DOHH2 (cell line): ENCODE measurements around the gene ZFPM1.

Source experiments
- H3F3A ChIP-seq: fragments of 200-600 bp; sonication (generic), shearing (Covaris generic); 2 replicates; pipeline ENCODE4 v1.6.0; 2016; ENCODE audit warnings: antibody characterized with exemption, mild to moderate bottlenecking; ENCODE audit not compliant: control insufficient read depth, insufficient read depth
- H3K27ac ChIP-seq: fragments of 200-600 bp; sonication (generic); 2 replicates; pipeline ENCODE4 v1.5.1; 2014; ENCODE audit warnings: low read depth, mild to moderate bottlenecking, low read length, moderate library complexity
- H3K27me3 ChIP-seq: fragments of 200-600 bp; sonication (generic); 2 replicates; pipeline ENCODE4 v1.6.1; 2014; ENCODE audit warnings: mild to moderate bottlenecking, low read length, mixed read lengths; ENCODE audit not compliant: control insufficient read depth
- H3K36me3 ChIP-seq: fragments of 200-600 bp; sonication (generic); 2 replicates; pipeline ENCODE4 v1.6.1; 2014; ENCODE audit warnings: mild to moderate bottlenecking, low read length, moderate library complexity, mixed read lengths; ENCODE audit not compliant: control insufficient read depth
- H3K4me1 ChIP-seq: fragments of 200-600 bp; sonication (generic); 2 replicates; pipeline ENCODE4 v1.6.1; 2014; ENCODE audit warnings: mild to moderate bottlenecking, low read length, mixed read lengths; ENCODE audit not compliant: control insufficient read depth
- H3K4me2 ChIP-seq: fragments of 200-600 bp; sonication (generic); 2 replicates; pipeline ENCODE4 v1.6.0; 2014; ENCODE audit warnings: mild to moderate bottlenecking, low read length, moderate library complexity
- H3K4me3 ChIP-seq: fragments of 200-600 bp; sonication (generic); 2 replicates; pipeline ENCODE4 v1.5.1; 2014; ENCODE audit warnings: mild to moderate bottlenecking, low read length, mixed read lengths
- H3K79me2 ChIP-seq: fragments of 200-600 bp; sonication (generic); 2 replicates; pipeline ENCODE4 v1.6.1; 2014; ENCODE audit warnings: mild to moderate bottlenecking, low read length, mixed read lengths; ENCODE audit not compliant: control insufficient read depth
- H3K9me2 ChIP-seq: fragments of 200-600 bp; sonication (generic); replicated peaks from 2 replicates; pipeline ENCODE4 v1.6.1; 2014; ENCODE audit warnings: mild to moderate bottlenecking, low read length, mixed read lengths; ENCODE audit not compliant: control insufficient read depth
- H3K9me3 ChIP-seq: fragments of 200-600 bp; sonication (generic); 2 replicates; pipeline ENCODE4 v1.6.1; 2014; ENCODE audit warnings: antibody characterized with exemption, low read length, mixed read lengths; ENCODE audit not compliant: control insufficient read depth, insufficient read depth
- H4K20me1 ChIP-seq: fragments of 200-600 bp; sonication (generic); 2 replicates; pipeline ENCODE4 v1.6.0; 2014; ENCODE audit warnings: low read depth, mild to moderate bottlenecking, antibody characterized with exemption, low read length, moderate library complexity; ENCODE audit not compliant: control insufficient read depth, insufficient read depth
- CTCF ChIP-seq: fragments of 200-600 bp; sonication (generic); IDR thresholded peaks from one replicate; pipeline ENCODE4 v1.5.1; 2014; ENCODE audit warnings: antibody characterized with exemption, mild to moderate bottlenecking, low read depth, low read length; ENCODE audit not compliant: poor library complexity, severe bottlenecking
- EZH2phosphoT487 ChIP-seq: fragments of 200-600 bp; sonication (generic); IDR thresholded peaks from 2 replicates; pipeline ENCODE4 v1.6.1; 2017; ENCODE audit warnings: borderline replicate concordance, mild to moderate bottlenecking, antibody characterized with exemption, low read length, moderate library complexity, mixed read lengths

The ZFPM1 gene

DNA sequence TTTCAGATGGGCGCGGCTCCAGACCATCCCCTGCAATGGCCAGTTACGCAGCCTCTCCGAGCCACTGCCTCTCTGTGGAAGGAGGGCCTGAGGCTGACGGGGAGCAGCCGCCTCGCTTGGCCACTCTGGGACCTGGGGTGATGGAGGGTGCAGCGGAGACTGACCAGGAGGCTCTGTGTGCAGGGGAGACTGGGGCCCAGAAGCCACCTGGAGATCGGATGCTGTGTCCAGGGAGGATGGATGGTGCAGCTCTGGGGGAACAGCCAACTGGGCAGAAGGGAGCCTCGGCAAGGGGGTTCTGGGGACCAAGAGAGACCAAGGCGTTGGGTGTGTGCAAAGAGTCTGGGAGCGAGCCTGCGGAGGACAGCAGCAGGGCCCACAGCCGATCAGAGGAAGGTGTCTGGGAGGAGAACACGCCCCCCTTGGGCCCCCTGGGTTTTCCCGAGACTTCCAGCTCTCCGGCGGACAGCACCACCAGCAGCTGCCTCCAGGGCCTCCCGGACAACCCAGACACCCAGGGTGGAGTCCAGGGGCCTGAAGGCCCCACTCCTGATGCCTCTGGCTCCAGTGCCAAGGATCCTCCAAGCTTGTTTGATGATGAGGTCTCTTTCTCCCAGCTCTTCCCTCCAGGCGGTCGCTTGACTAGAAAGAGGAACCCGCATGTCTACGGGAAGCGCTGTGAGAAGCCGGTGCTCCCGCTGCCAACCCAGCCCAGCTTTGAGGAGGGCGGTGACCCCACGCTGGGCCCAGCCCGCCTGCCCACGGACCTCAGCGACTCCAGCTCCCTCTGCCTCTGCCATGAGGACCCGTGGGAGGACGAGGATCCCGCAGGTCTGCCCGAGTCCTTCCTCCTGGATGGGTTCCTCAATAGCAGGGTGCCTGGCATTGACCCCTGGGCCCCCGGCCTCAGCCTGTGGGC is 17.4 kb upstream of the ZFPM1 start:
- no peak for TF ChIP-seq CTCF
- no peak for TF ChIP-seq EZH2phosphoT487
- peaks cover 6% of the 10 kb centered on the region for H3K4me1 ChIP-seq

DNA sequence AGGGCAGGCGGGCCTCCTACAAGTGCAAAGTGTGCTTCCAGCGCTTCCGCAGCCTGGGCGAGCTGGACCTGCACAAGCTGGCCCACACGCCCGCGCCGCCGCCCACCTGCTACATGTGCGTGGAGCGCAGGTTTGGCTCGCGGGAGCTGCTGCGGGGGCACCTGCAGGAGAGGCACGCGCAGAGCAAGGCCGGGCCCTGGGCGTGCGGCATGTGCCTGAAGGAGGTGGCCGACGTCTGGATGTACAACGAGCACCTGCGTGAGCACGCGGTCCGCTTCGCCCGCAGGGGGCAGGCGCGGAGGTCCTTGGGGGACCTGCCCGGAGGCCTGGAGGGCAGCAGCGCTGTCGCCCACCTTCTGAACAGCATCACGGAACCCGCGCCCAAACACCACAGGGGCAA is 16.3 kb upstream of the ZFPM1 start:
- no peak overlapping the region for H3K4me2 ChIP-seq
- no peak overlapping the region for H3K4me3 ChIP-seq
- TF ChIP-seq CTCF (no peak), EZH2phosphoT487 (no peak)

More for the DNA sequence above, 17.4 kb upstream of the ZFPM1 start:
- Histone ChIP-seq H3F3A (no peaks in the 10 kb centered on the region), H3K27ac (no peak overlapping the region), H3K79me2 (no peaks in the 10 kb centered on the region), H3K4me2 (no peak overlapping the region), H3K36me3 (no peaks in the 10 kb centered on the region), H3K9me3 (no peaks in the 10 kb centered on the region), H4K20me1 (no peaks in the 10 kb centered on the region), H3K27me3 (no peaks in the 10 kb centered on the region), H3K4me3 (no peak overlapping the region), H3K9me2 (no peaks in the 10 kb centered on the region)

GRCh38 chr16:88437367-88437964 is 15.6 kb upstream of the ZFPM1 start:
- no peaks in the 10 kb centered on the region for H3K27me3 ChIP-seq
- no peaks in the 10 kb centered on the region for H3F3A ChIP-seq
- H4K20me1 ChIP-seq = no peaks in the 10 kb centered on the region
- no peak overlapping the region for H3K27ac ChIP-seq
- H3K4me2 ChIP-seq = no peak overlapping the region
- no peak overlapping the region for H3K4me3 ChIP-seq
- no peaks in the 10 kb centered on the region for H3K9me3 ChIP-seq
- H3K4me1 ChIP-seq = no peaks in the 10 kb centered on the region
- H3K9me2 ChIP-seq = no peaks in the 10 kb centered on the region
- TF ChIP-seq EZH2phosphoT487 (no peak), CTCF (peak; percentile 88)
- H3K36me3 ChIP-seq = no peaks in the 10 kb centered on the region
- H3K79me2 ChIP-seq = no peaks in the 10 kb centered on the region

More for the DNA sequence above, 16.3 kb upstream of the ZFPM1 start:
- Histone ChIP-seq H3K27me3 (no peaks in the 10 kb centered on the region), H3K4me1 (no peaks in the 10 kb centered on the region), H3K36me3 (no peaks in the 10 kb centered on the region), H3F3A (no peaks in the 10 kb centered on the region), H3K79me2 (no peaks in the 10 kb centered on the region), H3K9me3 (no peaks in the 10 kb centered on the region), H3K9me2 (no peaks in the 10 kb centered on the region), H3K27ac (no peak overlapping the region), H4K20me1 (no peaks in the 10 kb centered on the region)
